ENCODE results near the gene FKBP3. TPM values are rescaled to one million over a fixed set of nuclear protein-coding genes. Genes with fewer than 3 reads are reported as not detected.
A peak's percentile ranks its signal among the peaks of the same experiment; 100 is the strongest.

Gene FKBP3
- total RNA-seq, 3 donors from 2014 or later: 25.8 to 41.3 (median 41.0) TPM

GRCh38 chr14:45140661-45141187 is 6.4 kb upstream of the FKBP3 start:
- TF ChIP-seq POLR2A (IDR thresholded peaks at IDR 0.05) (no peak), POLR2AphosphoS5 (IDR thresholded peaks at IDR 0.05) (no peak)
- TF ChIP-seq, protein P1, sequence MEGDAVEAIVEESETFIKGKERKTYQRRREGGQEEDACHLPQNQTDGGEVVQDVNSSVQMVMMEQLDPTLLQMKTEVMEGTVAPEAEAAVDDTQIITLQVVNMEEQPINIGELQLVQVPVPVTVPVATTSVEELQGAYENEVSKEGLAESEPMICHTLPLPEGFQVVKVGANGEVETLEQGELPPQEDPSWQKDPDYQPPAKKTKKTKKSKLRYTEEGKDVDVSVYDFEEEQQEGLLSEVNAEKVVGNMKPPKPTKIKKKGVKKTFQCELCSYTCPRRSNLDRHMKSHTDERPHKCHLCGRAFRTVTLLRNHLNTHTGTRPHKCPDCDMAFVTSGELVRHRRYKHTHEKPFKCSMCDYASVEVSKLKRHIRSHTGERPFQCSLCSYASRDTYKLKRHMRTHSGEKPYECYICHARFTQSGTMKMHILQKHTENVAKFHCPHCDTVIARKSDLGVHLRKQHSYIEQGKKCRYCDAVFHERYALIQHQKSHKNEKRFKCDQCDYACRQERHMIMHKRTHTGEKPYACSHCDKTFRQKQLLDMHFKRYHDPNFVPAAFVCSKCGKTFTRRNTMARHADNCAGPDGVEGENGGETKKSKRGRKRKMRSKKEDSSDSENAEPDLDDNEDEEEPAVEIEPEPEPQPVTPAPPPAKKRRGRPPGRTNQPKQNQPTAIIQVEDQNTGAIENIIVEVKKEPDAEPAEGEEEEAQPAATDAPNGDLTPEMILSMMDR (IDR thresholded peaks at IDR 0.05): no peak
- no peak for DNase-seq (ENCODE audit: low spot score in 2 of 2)
- no peaks in the 10 kb centered on the region for H3K36me3 ChIP-seq
- H3K4me3 ChIP-seq: no peak overlapping the region
- no peak overlapping the region for H3K27ac ChIP-seq
- H3K4me1 ChIP-seq: peaks cover 0 to 17% of the 10 kb centered on the region in 2 donors
- intact Hi-C loops (cut with DNase I; ENCODE audit: low total_unique reads): no loop called here
- no peaks in the 10 kb centered on the region for H3K9me3 ChIP-seq
- H3K27me3 ChIP-seq: no peaks in the 10 kb centered on the region

DNA sequence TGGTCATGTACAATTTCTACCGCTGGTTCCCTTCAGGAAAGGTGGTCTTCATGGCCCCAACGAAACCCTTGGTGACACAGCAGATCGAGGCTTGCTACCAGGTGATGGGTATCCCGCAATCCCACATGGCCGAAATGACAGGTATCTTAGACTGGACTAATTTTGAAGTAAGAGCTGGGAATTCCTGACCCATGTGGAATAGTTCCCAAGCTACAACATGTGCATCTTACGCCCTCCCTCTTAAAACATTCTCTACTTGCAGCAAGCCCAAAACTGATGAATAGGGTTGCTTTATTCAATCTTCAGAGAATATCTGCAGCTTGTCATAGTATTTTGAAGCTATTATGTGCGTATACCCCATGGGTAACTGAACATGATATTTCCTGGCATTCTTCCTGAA is 2.1 kb upstream of the FKBP3 start:
- no peak for DNase-seq (ENCODE audit: low spot score in 2 of 2)
- Histone ChIP-seq H3K4me3 (peak overlapping the region; percentile 59 to 78 (median 65)), H3K9me3 (no peaks in the 10 kb centered on the region), H3K27ac (peak overlapping the region in 1 of 2 donors; percentile 66), H3K27me3 (no peaks in the 10 kb centered on the region), H3K36me3 (no peaks in the 10 kb centered on the region), H3K4me1 (peaks cover 0 to 17% of the 10 kb centered on the region in 2 donors)
- intact Hi-C loops (cut with DNase I; ENCODE audit: low total_unique reads): no loop called here
- TF ChIP-seq, protein P1 (IDR thresholded peaks at IDR 0.05): no peak
- no peak for TF ChIP-seq POLR2A (IDR thresholded peaks at IDR 0.05)
- TF ChIP-seq POLR2AphosphoS5 (IDR thresholded peaks at IDR 0.05): no peak

- H3K27me3 ChIP-seq: no peaks in the 10 kb centered on the region
- peak; percentile 91 to 92 for DNase-seq (ENCODE audit: low spot score in 2 of 2)
- H3K9me3 ChIP-seq: no peaks in the 10 kb centered on the region
- intact Hi-C loops (cut with DNase I; ENCODE audit: low total_unique reads): no loop called here
- TF ChIP-seq, protein P1 (IDR thresholded peaks at IDR 0.05): no peak
- peak; percentile 58 to 78 (median 67) for TF ChIP-seq POLR2AphosphoS5 (IDR thresholded peaks at IDR 0.05)
- no peaks in the 10 kb centered on the region for H3K36me3 ChIP-seq
- peak within 1 kb of the TSS; percentile 59 to 78 (median 65) for H3K4me3 ChIP-seq
- peaks cover 0 to 17% of the 10 kb centered on the region in 2 donors for H3K4me1 ChIP-seq
- H3K27ac ChIP-seq: peak within 1 kb of the TSS; percentile 85 to 88
These were observed 1.5 kb upstream of the FKBP3 start, which contains the start of gene FANCM for GRCh38 chr14:45135659-45136395. Gene FANCM (plus strand): TSS chr14:45135930. CDS start chr14:45136032, 102 bp downstream.

GRCh38 chr14:45135156-45135555 is 875 bp upstream of the FKBP3 start:
- Histone ChIP-seq H3K4me1 (peaks cover 0 to 17% of the 10 kb centered on the region in 2 donors), H3K4me3 (peak overlapping the region; percentile 59 to 78 (median 65)), H3K27me3 (no peaks in the 10 kb centered on the region), H3K9me3 (no peaks in the 10 kb centered on the region), H3K27ac (peak overlapping the region; percentile 85 to 88), H3K36me3 (no peaks in the 10 kb centered on the region)
- intact Hi-C loops (cut with DNase I; ENCODE audit: low total_unique reads): no loop called here
- DNase-seq (ENCODE audit: low spot score in 2 of 2): no peak
- TF ChIP-seq POLR2A (IDR thresholded peaks at IDR 0.05) (no peak), POLR2AphosphoS5 (IDR thresholded peaks at IDR 0.05) (no peak)
- TF ChIP-seq, protein P1 (IDR thresholded peaks at IDR 0.05): no peak

- no peak for DNase-seq (ENCODE audit: low spot score in 2 of 2)
- Histone ChIP-seq H3K27ac (peak overlapping the region; percentile 84 to 85), H3K4me3 (peak overlapping the region; percentile 59 to 78 (median 65)), H3K36me3 (no peaks in the 10 kb centered on the region), H3K27me3 (no peaks in the 10 kb centered on the region), H3K9me3 (no peaks in the 10 kb centered on the region), H3K4me1 (peaks cover 0 to 17% of the 10 kb centered on the region in 2 donors)
- intact Hi-C loops (cut with DNase I; ENCODE audit: low total_unique reads): loop anchor here (5.0 kb wide), 1 partner anchor 171 kb away; the partner anchor contains the start of genes KLHL28 and TOGARAM1
- TF ChIP-seq POLR2A (IDR thresholded peaks at IDR 0.05): no peak
- TF ChIP-seq, protein P1 (IDR thresholded peaks at IDR 0.05): no peak
- TF ChIP-seq POLR2AphosphoS5 (IDR thresholded peaks at IDR 0.05): no peak
These were observed 614 bp downstream of the FKBP3 start for GRCh38 chr14:45133683-45134050.
